HG03469 (cell line): ENCODE measurements around the gene PTPRQ.
"Not testable (repeated sequence)": the region's sequence is repeated elsewhere in the genome, so short reads cannot be mapped to it uniquely, and the experiment has no call there.

ENCODE experiments used
- ATAC-seq: cut with Tn5 transposase; IDR thresholded peaks from one replicate; pipeline ENCODE4 v1.9.1; 2021; ENCODE audit warnings: mild to moderate bottlenecking, moderate library complexity, moderate number of reproducible peaks; ENCODE audit not compliant: unreplicated experiment

The PTPRQ gene

DNA sequence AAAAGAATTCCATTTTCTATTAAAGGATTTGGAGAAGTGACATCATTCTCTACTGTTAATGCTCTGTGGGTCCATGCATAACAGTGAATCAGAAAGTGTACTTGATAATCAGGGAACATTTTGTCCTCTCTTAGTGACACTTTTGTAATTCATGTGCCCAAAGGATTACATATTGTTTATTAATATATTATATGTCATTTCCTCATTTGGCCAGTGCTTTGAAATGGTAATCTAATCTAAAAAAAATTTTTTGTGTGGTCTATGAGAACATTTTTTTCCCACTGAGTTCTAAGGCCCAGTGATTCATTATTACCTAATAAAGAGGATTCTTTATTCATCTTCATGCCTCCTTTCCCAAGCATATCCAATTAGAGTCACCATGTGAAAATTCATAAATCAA, 183.7 kb downstream of the PTPRQ start:
- ATAC-seq: no peak

DNA sequence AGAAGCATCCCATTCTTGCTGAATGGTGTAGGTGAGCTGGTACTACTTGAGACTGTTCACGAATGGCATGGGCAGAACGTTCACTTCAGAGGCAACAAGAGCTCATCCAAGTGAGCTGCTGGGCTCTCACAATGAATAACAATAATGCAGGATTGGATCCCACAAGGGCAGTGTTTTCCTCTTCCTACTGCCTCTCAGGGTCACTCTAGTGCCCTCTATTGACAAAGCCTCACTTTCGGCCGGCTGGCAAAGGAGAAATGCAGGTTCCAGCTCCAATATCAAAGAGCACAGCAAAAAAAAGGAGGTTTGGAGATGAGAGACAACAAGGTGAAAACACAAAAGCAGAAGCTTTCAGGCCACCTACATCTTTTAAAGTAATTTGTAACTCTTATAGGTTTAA, 188.8 kb downstream of the PTPRQ start:
- no peak for ATAC-seq

DNA sequence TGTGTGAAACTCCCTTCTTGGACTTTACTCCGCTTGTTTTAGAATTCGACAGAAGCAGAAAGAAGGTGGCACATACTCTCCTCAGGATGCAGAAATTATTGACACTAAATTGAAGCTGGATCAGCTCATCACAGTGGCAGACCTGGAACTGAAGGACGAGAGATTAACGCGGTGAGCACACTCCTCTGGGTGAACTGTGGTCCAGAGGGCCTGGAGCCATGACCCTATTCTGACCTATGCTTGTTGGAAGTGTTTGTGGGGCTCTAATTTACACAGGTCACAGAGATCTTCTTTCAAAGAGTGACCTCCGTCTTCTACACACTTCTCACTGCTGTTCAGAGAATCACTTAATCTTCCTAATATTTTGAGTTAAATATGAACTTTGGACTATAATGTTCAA, 190.9 kb downstream of the PTPRQ start:
- no peak for ATAC-seq

DNA sequence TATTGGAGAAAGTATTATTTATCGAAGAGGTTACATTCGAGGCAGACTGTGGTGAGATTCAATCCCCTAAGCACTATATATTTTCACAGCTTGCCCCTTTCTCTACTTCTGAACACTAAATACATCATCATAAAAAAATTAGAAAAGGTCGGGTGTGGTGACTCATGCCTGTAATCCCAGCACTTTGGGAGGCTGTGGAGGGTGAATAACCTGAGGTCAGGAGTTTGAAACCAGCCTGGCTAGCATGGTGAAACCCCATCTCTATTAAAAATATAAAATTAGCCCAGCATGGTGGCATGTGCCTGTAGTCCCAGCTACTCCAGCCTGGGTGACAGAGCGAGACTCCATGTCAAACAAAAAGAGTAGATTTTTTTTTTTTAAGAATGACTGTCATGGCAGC, 192.8 kb downstream of the PTPRQ start:
- ATAC-seq: no peak

DNA sequence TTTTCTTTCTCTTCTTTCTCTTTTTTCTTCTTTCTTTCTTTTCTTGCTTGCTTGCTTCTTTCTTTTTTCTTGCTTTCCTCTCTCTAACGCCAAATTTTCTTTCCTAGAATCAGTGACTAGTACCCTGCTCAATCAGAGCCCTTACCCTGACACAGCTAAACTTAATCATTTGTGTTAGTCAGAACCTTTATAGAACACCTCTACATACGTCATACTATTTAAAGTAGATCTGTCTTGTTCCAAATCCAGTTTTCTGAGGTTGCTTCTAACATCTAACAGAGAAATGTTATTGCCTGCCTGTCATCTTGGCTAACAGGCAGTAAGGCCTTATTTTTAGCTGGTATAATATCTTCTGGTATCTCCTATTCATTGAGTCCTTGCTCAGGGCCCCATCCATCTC, 197.9 kb downstream of the PTPRQ start:
- no peak for ATAC-seq

DNA sequence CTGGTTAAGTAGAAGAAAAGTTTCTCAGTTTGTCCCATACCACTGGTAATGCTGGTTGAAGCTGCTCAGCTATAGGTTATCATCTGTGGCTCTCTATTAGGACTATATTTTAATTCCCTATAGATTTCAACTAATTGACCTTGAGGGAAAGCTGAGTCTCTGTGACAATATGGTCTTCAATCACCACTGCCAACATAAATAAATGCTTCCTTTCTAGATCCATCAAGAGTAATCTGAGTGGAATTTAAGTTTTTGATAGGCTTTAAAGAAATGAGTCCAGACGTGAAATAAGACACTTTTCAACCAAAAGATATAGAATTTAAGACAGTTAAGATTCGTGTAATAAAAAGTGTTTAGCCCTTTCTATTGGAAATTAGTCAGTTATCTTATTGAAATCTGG, 199.9 kb downstream of the PTPRQ start:
- no peak for ATAC-seq

DNA sequence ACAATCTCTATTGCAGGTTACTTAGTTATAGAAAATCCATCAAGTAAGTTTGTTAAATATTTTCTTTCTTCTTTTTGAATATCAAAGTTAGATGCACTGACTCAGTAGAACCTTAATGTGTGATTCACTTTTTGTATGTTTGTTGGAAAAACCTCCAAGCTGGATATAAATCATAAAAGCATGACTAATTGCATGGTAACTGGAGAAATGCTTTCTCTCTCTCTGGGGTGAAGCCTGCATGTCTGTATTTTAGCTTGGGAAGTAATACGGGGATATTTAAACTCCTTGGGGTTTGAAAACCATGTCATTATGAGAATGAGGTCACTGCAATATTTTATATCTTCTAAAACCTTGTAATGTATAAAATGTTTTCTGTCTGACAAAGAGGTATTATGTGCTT, 204.8 kb downstream of the PTPRQ start:
- ATAC-seq: no peak

DNA sequence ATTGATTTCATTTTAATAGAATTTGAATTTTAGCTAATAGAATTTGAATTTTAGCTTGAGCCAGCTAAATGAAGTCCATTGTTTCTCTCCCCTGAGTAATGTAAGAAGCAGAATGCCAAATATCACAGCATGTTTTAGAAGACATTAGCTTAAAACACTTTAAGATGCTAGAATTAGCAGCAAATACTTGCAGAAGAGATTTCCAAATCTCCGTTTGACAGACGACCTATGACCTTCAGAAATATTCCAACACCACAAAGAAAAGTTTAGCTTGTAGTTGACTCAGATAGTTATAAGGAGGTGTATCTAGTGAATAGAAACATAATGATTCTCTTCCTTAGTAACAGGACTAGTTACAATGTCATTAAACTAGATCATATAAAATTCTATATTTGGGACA, 211.7 kb downstream of the PTPRQ start:
- no peak for ATAC-seq

DNA sequence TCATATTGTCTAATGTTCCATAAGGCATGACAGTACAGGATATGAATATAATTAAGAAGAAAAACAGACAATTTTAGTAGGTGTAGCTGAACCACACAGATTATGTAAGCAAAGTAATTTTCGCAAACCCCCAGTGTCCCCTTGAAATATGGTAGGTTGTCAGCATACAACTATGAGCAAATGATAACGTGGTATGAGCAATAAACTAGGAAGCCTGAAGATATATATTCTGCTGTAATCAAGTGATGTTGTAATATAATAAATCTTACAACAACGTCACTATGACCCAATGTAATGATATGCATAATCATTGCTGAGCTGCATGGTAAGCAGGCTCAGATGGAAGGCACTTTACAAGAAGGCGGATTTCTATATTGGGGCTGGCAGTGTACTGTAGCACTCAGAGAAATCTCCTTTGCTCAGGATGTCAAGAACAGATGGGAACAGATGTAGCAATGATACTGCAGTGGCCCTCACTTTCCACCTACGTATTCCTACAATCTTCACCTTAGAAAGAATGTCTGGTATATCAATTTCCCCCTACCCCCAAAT, 215.6 kb downstream of the PTPRQ start:
- ATAC-seq: no peak

DNA sequence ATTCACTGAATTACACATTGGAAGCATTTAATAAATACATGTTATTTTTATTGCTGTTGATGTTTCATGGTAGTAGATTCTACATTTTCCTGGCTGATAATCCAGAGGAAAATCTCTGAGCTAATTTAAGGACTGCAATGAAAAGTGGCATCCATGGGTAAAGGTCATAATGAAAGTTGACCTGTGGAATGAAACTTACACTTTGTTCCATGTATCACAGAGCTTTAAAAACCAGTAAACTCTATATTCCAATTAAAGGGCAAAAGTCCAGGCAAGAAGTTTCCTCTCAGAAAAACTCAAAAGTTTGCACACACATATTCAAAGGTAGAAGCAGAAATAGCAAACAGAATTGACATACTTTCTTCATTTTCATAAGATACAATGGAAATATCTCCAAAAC, 218.6 kb downstream of the PTPRQ start:
- no peak for ATAC-seq

DNA sequence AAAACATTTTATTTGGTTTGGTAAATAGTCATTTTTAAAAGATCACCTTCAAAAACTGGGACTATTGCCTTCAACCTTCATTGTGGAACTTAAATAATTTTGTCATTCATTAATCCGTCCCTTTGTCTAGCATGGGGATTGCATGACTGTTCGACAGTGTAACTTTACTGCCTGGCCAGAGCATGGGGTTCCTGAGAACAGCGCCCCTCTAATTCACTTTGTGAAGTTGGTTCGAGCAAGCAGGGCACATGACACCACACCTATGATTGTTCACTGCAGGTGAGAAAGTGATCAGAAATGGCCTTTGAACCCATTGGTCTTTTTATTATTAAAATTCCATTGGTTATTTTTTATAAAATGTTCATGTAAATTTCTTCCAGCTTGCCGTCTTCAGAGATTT, 226.2 kb downstream of the PTPRQ start:
- ATAC-seq: no peak

DNA sequence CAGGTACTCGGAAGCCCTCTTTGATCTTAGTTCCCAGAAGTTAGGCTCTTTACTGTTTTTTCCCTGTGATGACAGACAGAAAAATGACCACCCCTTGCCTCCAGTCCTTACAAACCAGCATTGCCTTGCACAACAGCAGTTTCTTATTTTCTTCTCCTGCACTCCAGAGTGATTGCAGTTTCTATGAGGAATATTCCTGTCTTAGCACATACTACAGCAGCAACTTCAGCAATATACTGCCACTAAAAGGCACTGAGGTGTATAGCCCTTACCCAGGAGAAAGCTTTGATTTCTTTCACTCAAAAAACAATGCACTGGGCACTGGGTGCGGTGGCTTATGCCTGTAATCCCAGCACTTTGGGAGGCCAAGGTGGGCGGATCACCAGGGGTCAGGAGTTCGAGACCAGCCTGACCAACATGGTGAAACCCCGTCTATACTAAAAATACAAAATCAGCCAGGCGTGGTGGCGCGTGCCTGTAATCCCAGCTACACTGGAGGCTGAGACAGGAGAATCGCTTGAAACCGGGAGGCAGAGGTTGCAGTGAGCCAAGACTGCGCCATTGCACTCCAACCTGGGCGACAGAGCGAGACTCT, 232.1 kb downstream of the PTPRQ start:
- not testable (repeated sequence) for ATAC-seq

DNA sequence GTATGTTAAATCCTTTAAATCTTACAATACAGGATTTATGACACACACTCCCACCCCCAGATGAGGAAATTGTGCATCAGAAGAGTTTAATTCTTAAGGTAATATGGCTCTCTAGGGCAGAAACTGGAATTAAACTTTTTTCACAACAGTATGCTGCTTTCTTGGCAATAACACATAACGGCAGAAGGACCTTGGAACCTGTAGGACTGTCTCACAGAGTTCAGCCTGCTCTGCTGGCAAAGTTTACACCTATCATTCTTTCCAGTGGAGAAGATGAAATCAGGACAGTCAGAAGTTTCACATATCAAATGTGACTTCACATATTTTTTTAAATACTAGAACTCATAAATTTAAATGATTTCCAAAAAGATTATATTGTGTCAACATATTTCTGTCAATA, 232.8 kb downstream of the PTPRQ start:
- ATAC-seq: no peak

DNA sequence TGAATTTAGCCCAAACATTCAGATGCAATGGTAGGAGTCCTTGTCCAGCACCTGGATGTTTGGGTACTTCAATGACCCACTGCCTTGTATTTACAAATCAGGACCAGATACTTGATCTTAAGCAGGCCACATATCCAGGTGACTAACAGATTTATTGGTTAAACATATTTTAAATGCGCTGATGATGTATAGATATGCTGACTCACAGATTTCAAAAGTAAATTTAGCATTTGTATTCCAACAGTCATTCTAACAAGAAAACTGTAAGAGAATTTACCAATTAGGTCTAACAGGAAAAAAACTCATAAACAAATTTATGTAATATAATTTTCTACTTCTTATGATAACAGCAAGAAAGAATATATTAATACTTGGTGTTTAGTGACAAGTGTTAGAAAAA, 234.0 kb downstream of the PTPRQ start:
- ATAC-seq: no peak

DNA sequence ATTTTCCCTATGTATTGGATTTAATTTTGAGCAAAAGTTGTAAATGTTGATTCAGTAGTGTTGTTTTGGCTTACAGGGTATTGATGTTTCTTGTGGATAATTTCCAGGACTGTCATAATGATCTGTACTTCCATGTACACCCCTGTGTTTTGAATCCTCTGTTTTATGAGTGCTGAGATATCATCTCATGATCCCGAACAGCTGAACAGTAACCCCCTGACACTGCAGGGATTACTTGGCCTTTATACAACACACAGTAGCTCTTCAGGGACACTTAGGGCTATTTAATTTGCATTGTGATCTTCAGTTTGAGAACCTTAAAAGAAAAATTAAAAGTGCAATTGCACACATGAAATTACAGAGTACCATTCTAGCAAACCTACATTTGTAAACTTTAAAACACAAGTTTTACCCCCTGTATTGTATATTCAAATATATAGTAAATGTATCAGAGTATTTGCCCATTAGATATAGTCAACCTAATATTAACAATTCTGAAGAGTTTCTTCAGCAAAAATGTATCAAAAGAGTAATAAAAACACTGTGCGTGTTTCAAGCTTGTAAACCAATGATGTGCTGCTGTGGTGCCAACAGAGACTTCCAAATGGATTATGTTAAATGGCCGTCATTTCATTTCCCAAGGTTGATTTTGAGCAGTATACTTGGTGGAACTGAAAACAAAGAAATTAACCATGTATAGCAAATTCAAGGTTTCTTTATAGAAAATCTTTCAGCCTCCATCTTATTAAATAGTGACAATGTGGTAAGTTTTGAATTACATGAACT, 235.5 kb downstream of the PTPRQ start:
- no peak for ATAC-seq

DNA sequence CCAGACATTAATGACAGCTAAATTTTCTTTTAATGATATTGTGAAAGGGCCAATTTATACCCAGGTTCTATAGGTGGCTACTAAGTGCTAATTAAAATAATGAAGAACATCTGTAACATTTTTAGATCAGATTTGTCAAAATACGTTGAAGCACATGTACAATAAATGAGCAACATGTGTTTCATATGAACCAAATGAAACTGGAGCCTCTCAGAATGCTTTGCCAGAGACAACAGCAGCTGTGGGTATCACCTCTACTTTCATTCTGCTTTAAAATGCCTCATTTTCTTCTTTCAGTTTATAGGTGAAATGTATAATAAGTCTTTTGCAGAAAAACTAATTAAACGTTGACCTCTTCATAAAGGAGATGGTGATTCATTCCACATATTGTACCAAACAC, 237.3 kb downstream of the PTPRQ start:
- ATAC-seq: peak; percentile 65

DNA sequence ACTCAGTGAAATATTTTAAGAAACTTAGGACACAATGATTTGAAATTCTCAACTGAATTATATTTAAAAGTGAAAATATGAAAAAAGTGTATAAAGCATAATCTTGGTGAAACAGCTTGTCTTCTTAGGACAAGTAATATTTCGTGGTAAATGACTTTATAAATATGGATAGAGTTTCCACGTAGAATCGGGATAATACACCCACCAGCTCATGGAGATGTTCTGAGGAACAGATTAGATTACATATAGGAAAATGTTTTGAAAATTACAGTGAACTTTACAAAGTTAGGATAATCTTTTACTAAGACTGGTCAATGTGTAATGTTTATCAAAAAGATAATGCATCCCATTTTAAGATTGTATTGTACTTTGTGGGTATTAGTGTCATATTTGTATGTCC, 237.8 kb downstream of the PTPRQ start:
- no peak for ATAC-seq

DNA sequence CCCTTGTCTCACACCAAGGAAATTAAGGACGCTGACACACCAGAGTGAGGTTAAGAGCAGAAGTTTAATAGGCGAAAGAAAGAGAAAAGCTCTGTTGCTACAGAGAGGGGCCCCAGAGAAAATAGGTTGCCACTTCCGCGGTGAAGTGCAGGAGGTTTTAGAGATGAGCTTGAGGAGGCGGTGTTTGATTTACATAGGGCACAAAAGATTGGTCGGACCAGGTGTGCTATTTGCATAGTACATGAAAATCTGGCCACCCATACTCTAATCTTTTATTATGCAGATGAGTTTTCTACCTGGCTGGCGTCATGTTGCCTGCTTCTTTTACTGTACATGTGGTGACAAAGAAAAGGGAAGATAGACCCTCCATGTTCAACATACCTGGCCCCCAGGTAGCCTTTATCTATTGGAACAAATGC, 240.1 kb downstream of the PTPRQ start:
- ATAC-seq: no peak

DNA sequence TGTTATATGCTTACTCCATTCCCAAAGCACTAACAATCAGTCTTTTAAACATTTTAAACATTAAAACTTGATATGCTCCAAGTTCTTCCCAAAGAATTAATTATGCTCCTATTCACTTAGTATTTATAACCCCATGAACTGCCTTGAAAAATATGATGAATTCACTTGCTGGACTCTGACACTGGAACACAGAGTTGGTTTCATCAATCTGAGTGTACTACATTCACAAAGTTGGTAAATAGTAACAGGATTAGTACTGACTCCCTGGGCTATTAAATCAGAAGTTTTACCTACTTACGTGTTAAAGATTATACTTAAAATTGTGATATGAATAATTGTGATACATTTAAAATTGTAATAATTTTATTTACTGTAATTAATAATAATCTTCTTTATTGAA, 246.1 kb downstream of the PTPRQ start:
- ATAC-seq: no peak

DNA sequence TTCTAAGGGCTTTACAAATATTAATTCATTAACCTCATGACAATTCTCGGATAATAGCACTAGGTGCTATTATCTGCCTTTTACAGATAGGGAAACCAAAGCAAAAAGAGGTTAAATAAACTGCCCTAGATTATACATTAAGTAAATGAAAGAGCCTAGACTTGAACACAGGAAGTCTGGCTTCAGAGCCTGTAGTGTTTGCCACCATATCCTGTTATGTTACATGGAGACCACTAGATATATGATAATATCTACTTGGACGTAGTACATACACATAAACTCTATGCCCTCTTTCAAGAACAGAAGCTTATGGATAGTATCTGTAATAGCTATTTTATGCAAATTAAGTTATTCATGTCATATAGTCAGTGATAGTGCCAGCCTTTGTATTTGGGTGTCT, 246.5 kb downstream of the PTPRQ start:
- ATAC-seq: no peak

DNA sequence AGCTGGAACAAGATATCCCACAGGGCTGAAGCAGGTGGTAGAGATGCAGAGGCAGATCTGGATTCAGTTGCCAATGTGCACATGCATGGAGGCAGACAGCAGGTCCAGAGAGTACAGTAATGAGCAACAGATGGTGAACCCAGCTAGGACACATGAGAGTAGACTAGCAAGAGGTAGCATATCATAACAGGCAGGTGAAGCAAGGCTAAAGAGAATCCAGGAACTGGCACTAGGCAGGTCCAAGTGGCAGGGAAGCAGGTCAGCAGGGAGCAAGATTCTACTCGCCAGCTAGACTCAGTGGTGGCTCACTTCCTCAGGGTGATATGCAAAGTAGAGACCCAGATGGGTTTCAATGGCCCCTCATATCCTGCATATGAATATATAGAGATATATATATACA, 248.1 kb downstream of the PTPRQ start:
- peak; percentile 41 for ATAC-seq

DNA sequence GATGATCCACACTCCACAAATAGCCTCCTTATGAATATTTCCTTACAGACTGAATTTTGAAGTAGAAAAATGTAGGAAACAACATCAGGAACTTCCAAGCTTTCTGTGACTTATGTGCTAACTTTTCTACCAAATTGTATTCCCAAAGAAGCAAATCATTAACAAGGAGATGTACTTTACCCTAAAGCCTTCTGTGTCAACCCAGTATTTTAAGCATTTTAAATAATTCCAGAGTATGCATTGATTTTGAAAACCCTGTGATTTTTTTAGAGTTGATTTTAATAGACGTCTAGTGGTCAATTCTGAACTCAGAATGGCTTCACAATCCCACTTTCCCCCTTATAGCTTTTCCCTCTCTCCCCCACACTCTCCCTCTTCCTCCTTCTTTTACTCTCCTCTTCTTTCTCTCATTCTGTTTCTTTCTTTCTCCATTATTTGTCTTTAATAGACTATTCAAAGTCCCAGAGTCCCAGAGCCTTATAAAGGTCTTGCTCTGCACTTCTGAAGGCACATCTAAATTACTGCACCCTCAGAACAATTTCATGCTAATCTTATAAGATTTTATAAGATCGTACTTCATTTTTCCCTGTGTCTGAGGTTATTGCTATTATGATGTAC, 253.3 kb downstream of the PTPRQ start:
- no peak for ATAC-seq
